GM23248 (cell line): ENCODE results near the gene SLC9A9.

ENCODE experiments used
- EZH2 ChIP-seq: fragments of 200-600 bp; sonication (generic); IDR thresholded peaks from 2 replicates; pipeline ENCODE4 v1.6.1; 2018; ENCODE audit warnings: antibody characterized with exemption, mild to moderate bottlenecking; ENCODE audit not compliant: insufficient read depth, poor library complexity, severe bottlenecking
- EZH2phosphoT487 ChIP-seq: fragments of 200-600 bp; sonication (generic); IDR thresholded peaks from 2 replicates; pipeline ENCODE4 v1.6.1; 2018; ENCODE audit warnings: antibody characterized with exemption, moderate library complexity, mild to moderate bottlenecking, low read depth; ENCODE audit not compliant: insufficient read depth

DNA sequence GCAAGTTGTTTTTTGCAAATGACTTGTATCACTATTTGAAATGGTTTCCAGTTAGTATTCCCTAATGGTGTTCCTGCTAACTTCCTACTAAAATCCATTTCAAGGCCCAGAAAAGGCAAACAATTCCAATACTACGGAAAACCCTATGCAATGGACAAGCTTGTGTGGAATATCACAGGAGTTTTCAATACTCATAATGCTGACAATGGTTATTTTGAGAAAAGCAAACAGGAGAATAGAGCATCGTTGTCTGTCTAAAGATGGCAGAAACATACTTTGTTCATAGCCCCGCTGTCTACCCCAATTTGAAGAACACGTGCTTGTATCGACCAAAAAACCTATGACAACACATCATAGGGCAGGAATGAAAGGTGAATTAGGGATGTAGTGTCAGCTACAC is 400.8 kb downstream of the SLC9A9 start:
- TF ChIP-seq EZH2phosphoT487, result no peak
- TF ChIP-seq EZH2, result no peak
